Caco-2 (cell line): ENCODE data around the gene SLC25A1. TPM values are rescaled to one million over a fixed set of nuclear protein-coding genes. Genes with fewer than 3 reads are reported as not detected.

Source experiments
- BruUV-seq: library from RNA; stranded (reverse); fragments of 400-500 nt; replicated peaks from 2 replicates; lab custom pipeline; 2021; lab: Mats Ljungman, UMichigan
- CTCF ChIA-PET: fragments of 300-600 bp; sonication (Branson Sonifier 250); formaldehyde crosslinking; loops from one replicate; lab custom pipeline; 2022; ENCODE audit warnings: antibody characterized with exemption; lab: Charles Lee
- POLR2A ChIA-PET: fragments of 300-600 bp; sonication (Branson Sonifier 250); formaldehyde crosslinking; loops from one replicate; lab custom pipeline; 2022; ENCODE audit warnings: antibody characterized with exemption; lab: Charles Lee
- DNase-seq, 2 experiments: peaks; one replicate each; pipeline versions ENCODE4 v3.0.0 to v3.0.0-alpha.2; 2020 to 2022
- H3K27me3 ChIP-seq: replicated peaks from 2 replicates; pipeline ENCODE4 v1.6.0; 2011; ENCODE audit warnings: low read length; ENCODE audit not compliant: control insufficient read depth, insufficient read depth
- H3K36me3 ChIP-seq: 2 replicates; pipeline ENCODE4 v1.5.1; 2011; ENCODE audit warnings: low read length; ENCODE audit not compliant: control insufficient read depth, insufficient read depth
- H3K4me1 ChIP-seq: fragments of 250-450 bp; sonication (Bioruptor Pico); 2 replicates; pipeline ENCODE4 v1.5.1; 2020; ENCODE audit warnings: mild to moderate bottlenecking
- H3K4me3 ChIP-seq: 2 replicates; pipeline ENCODE4 v1.5.1; 2011; ENCODE audit warnings: low read depth, mild to moderate bottlenecking, control low read depth, low read length
- H3K9me3 ChIP-seq: fragments of 250-450 bp; sonication (Bioruptor Pico); 2 replicates; pipeline ENCODE4 v1.5.1; 2020; ENCODE audit warnings: mild to moderate bottlenecking, moderate library complexity
- H3K27ac Mint-ChIP-seq: one replicate; pipeline ENCODE4 v1.8.0; 2022; ENCODE audit warnings: mixed read lengths; ENCODE audit not compliant: unreplicated experiment
- H3K27me3 Mint-ChIP-seq: one replicate; pipeline ENCODE4 v1.8.0; 2022; ENCODE audit warnings: mixed read lengths; ENCODE audit not compliant: insufficient read depth, unreplicated experiment
- H3K36me3 Mint-ChIP-seq: one replicate; pipeline ENCODE4 v1.8.0; 2022; ENCODE audit warnings: mild to moderate bottlenecking, mixed read lengths; ENCODE audit not compliant: insufficient read depth, unreplicated experiment
- H3K4me1 Mint-ChIP-seq: one replicate; pipeline ENCODE4 v1.8.0; 2022; ENCODE audit warnings: low read depth, mixed read lengths; ENCODE audit not compliant: unreplicated experiment
- H3K4me3 Mint-ChIP-seq: one replicate; pipeline ENCODE4 v1.8.0; 2022; ENCODE audit warnings: mild to moderate bottlenecking, moderate library complexity, mixed read lengths; ENCODE audit not compliant: unreplicated experiment
- H3K9me3 Mint-ChIP-seq: one replicate; pipeline ENCODE4 v1.8.0; 2022; ENCODE audit warnings: mixed read lengths; ENCODE audit not compliant: unreplicated experiment
- CTCF ChIP-seq, 2 experiments: fragments of 200-600 bp in 1 of 2; IDR thresholded peaks; 1 replicate in 1 of 2; 2 replicates in 1 of 2; pipeline versions ENCODE4 v1.5.1 to v1.8.0; 2011 to 2022; ENCODE audit warnings: antibody characterized with exemption in 1 of 2, control low read depth in 1 of 2, inconsistent platforms in 1 of 2, low read depth in 1 of 2, low read length in 1 of 2, mild to moderate bottlenecking in 1 of 2, moderate library complexity in 1 of 2; ENCODE audit not compliant: insufficient read depth in 1 of 2, severe bottlenecking in 1 of 2, unreplicated experiment in 1 of 2
- intact Hi-C: fragments of 100-400 bp; cut with micrococcal nuclease; formaldehyde crosslinking; loops from one replicate; pipeline ENCODE4 v1.10.0; 2022; ENCODE audit not compliant: unreplicated experiment
- total RNA-seq: library from RNA; stranded (reverse); gene quantifications from 2 replicates; pipeline ENCODE4 v1.2.3, GENCODE V29; 2022

The SLC25A1 gene
- total RNA-seq, 1 experiment from 2014 or later, result 155 TPM

GRCh38 chr22:19134176-19134831 lies 44.2 kb downstream of the SLC25A1 start:
- DNase-seq, result no peak
- H3K4me1 Mint-ChIP-seq, result no peaks in the 10 kb centered on the region
- no peaks in the 10 kb centered on the region for H3K9me3 ChIP-seq
- H3K36me3 ChIP-seq, result peaks cover 2% of the 10 kb centered on the region; the same call in 1 of the 2 replicates
- ChIA-PET POLR2A (no interaction called here), CTCF (no interaction called here)
- no peaks in the 10 kb centered on the region for H3K4me1 ChIP-seq
- no peak overlapping the region for H3K27ac Mint-ChIP-seq
- H3K27me3 Mint-ChIP-seq, result no peaks in the 10 kb centered on the region
- no peak overlapping the region for H3K4me3 ChIP-seq
- TF ChIP-seq CTCF (IDR thresholded peaks at IDR 0.05; ENCODE audit: insufficient read depth in 1 of 2, low read depth in 1 of 2, low read length in 1 of 2, severe bottlenecking in 1 of 2, unreplicated experiment in 1 of 2), result no peak
- peaks cover 14% of the 10 kb centered on the region for H3K36me3 Mint-ChIP-seq
- no peaks in the 10 kb centered on the region for H3K9me3 Mint-ChIP-seq
- no peak overlapping the region for H3K4me3 Mint-ChIP-seq
- BruUV-seq, result no TSS peak
- H3K27me3 ChIP-seq, result no peaks in the 10 kb centered on the region
- intact Hi-C loops, result no loop called here

GRCh38 chr22:19133561-19133960 lies 45.0 kb downstream of the SLC25A1 start:
- no TSS peak for BruUV-seq
- TF ChIP-seq CTCF (IDR thresholded peaks at IDR 0.05; ENCODE audit: insufficient read depth in 1 of 2, low read depth in 1 of 2, low read length in 1 of 2, severe bottlenecking in 1 of 2, unreplicated experiment in 1 of 2), result no peak
- DNase-seq, result no peak
- Histone ChIP-seq H3K9me3 (no peaks in the 10 kb centered on the region), H3K4me1 (no peaks in the 10 kb centered on the region), H3K36me3 (peaks cover 2% of the 10 kb centered on the region; the same call in 1 of the 2 replicates), H3K4me3 (no peak overlapping the region), H3K27me3 (no peaks in the 10 kb centered on the region)
- Mint-ChIP-seq H3K36me3 (peaks cover 14% of the 10 kb centered on the region), H3K4me1 (no peaks in the 10 kb centered on the region), H3K27me3 (no peaks in the 10 kb centered on the region), H3K27ac (no peak overlapping the region), H3K9me3 (no peaks in the 10 kb centered on the region), H3K4me3 (no peak overlapping the region)
- CTCF ChIA-PET, result interaction anchor here (0.7 kb wide), 1 partner anchor 84 kb away, joined by 5 read pairs; no protein-coding TSS in a partner anchor
- POLR2A ChIA-PET, result no interaction called here
- intact Hi-C loops, result no loop called here

- Mint-ChIP-seq H3K36me3 (peaks cover 14% of the 10 kb centered on the region), H3K4me3 (no peak overlapping the region), H3K27me3 (no peaks in the 10 kb centered on the region), H3K9me3 (no peaks in the 10 kb centered on the region), H3K27ac (no peak overlapping the region), H3K4me1 (no peaks in the 10 kb centered on the region)
- no TSS peak for BruUV-seq
- ChIA-PET POLR2A (no interaction called here), CTCF (interaction anchor here (0.7 kb wide), 1 partner anchor 84 kb away, joined by 5 read pairs; no protein-coding TSS in a partner anchor)
- H3K4me3 ChIP-seq, result no peak overlapping the region
- H3K4me1 ChIP-seq, result no peaks in the 10 kb centered on the region
- H3K36me3 ChIP-seq, result peaks cover 2% of the 10 kb centered on the region; the same call in 1 of the 2 replicates
- H3K27me3 ChIP-seq, result no peaks in the 10 kb centered on the region
- intact Hi-C loops, result no loop called here
- no peaks in the 10 kb centered on the region for H3K9me3 ChIP-seq
- no peak for DNase-seq
- TF ChIP-seq CTCF (IDR thresholded peaks at IDR 0.05; ENCODE audit: insufficient read depth in 1 of 2, low read depth in 1 of 2, low read length in 1 of 2, severe bottlenecking in 1 of 2, unreplicated experiment in 1 of 2), result no peak
Measured at GRCh38 chr22:19132693-19133400, 45.7 kb downstream of the SLC25A1 start.
